ENCODE results near the gene RSF1.

GRCh38 chr11:77820565-77821348, at the start of gene RSF1, which contains the start of gene AAMDC:
- TF ChIP-seq EGR1 (IDR thresholded peaks at IDR 0.05; ENCODE audit: low read depth in 2 of 2) (peak; percentile 86 to 89), CTCF (IDR thresholded peaks at IDR 0.05; ENCODE audit: low read depth, low read length, missing input control) (peak; percentile 50), HNF4G (IDR thresholded peaks at IDR 0.05) (peak; percentile 57)
